AG09309 (cell line): ENCODE measurements around the gene KRTAP12-1.

ENCODE experiments used
- DNase-seq: peaks from one replicate; pipeline ENCODE4 v3.0.0-alpha.2; 2010; ENCODE audit warnings: low read depth
- H3K4me3 ChIP-seq: 2 replicates; pipeline ENCODE4 v1.5.1; 2011; ENCODE audit warnings: mild to moderate bottlenecking, low read depth, low read length, moderate library complexity; ENCODE audit not compliant: control insufficient read depth
- TF ChIP-seq, protein P1 (sequence below): IDR thresholded peaks from 2 replicates; pipeline ENCODE4 v1.5.1; 2011; ENCODE audit warnings: mild to moderate bottlenecking, low read depth, low read length, inconsistent platforms; ENCODE audit not compliant: insufficient read depth, control insufficient read depth; ENCODE audit errors: missing control alignments

KRTAP12-1 gene

DNA sequence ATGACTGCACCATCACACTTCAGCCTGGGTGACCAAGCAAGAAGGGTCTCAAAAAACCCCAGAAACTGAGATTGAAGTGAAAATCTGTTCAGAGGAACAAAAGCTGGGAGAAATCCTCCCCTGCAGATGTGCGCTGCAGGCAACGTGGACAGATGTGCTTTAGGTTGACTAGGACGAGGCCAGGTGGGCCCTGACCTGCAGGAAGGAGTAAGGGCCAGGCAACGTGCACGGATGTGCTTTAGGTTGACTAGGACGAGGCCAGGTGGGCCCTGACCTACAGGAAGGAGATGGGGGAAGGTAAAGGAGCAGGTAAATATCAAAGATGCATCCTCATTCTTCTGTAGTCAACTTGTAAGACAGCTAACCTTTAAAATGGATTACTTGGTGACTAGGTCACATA lies 2.5 kb upstream of the KRTAP12-1 start:
- TF ChIP-seq, protein P1, sequence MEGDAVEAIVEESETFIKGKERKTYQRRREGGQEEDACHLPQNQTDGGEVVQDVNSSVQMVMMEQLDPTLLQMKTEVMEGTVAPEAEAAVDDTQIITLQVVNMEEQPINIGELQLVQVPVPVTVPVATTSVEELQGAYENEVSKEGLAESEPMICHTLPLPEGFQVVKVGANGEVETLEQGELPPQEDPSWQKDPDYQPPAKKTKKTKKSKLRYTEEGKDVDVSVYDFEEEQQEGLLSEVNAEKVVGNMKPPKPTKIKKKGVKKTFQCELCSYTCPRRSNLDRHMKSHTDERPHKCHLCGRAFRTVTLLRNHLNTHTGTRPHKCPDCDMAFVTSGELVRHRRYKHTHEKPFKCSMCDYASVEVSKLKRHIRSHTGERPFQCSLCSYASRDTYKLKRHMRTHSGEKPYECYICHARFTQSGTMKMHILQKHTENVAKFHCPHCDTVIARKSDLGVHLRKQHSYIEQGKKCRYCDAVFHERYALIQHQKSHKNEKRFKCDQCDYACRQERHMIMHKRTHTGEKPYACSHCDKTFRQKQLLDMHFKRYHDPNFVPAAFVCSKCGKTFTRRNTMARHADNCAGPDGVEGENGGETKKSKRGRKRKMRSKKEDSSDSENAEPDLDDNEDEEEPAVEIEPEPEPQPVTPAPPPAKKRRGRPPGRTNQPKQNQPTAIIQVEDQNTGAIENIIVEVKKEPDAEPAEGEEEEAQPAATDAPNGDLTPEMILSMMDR, result no peak
- no peak for DNase-seq
- H3K4me3 ChIP-seq, result no peak overlapping the region

DNA sequence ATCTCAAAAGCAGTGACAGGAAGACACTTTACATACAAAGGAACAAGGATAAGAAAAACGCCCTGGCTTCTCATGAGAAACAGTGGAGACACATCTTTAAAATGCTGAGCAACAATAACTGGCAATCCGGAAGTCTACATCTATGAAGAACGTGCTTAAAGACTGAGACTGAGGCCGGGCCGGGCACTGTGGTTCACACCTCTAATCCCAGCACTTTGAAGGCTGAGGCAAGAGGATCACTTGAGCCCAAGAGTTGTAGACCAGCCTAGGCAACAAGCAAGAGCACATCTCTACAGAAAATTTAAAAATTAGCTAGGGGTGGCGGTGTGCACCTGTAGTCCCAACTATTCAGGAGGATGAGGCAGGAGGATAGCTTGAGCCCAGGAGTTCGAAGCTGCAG lies 2.1 kb upstream of the KRTAP12-1 start:
- no peak for DNase-seq
- H3K4me3 ChIP-seq, result no peak overlapping the region
- TF ChIP-seq, protein P1, result no peak

DNA sequence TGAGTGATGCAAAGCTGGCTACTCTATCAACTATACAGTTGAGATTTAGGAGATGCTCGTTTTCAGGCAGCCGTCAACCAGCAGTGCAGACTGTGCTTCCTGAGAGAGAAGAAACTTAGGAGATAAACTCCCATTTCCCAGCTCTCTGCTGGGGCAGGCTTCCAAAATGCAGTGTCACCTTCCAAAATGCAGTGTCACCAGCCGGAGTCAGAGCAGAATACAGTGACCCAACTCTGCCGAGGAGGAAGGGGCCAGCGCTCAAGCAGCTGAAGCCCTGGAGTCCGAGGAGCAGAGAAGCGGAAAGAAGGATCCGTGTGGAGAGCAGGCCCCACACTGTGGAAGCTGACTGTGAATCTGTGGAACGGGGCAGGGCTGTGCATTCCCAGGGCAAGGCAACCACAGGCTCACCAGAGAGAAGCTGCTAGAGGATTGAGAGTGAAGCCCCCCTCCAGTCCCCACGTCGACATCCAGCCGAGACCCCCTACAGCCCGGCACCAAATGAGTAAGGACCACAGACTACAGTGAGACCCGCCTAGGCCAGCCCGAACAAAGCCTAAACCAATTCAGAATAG lies 703 bp upstream of the KRTAP12-1 start:
- TF ChIP-seq, protein P1, result no peak
- no peak for DNase-seq
- H3K4me3 ChIP-seq, result no peak overlapping the region

DNA sequence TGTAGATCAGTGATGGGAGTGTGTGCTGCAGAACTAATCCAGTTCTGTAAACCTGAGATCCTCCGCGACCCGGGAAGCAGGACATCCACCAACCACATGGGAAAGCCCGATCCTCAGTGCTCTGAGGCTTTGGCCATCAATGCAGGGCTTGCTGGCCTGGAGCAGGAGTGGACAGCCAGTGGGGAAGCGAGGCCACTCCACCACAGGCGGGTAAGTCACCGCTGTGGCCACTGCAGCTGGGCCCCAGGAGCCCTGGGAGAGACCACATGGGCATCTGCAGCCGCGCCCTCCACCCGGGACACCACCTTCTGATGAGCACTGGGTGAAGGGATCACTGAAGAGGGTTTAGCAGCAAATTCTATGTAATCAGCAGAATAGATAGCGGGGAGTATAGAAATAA lies 811 bp downstream of the KRTAP12-1 start:
- no peak for DNase-seq
- TF ChIP-seq, protein P1, result no peak
- H3K4me3 ChIP-seq, result no peak overlapping the region

DNA sequence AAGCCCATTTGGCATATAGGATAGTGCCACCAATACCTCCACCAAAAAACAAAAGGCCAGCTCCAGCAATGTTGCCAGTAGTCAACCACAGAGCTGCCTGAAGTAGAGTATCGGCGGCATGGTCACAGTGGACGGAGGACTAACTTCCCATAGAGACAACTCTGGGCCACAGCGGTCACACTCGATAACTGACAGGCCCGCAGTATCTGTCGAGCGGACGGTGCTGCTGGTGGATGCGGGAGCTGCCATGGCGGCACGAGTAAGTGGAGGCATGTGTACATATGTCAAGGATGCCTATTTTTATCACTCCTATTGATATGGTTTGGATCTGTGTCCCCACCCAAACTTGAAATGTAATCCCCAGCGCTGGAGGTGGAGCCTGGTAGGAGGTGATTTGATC lies 4.1 kb downstream of the KRTAP12-1 start:
- DNase-seq, result no peak
- H3K4me3 ChIP-seq, result no peak overlapping the region
- TF ChIP-seq, protein P1, result no peak

DNA sequence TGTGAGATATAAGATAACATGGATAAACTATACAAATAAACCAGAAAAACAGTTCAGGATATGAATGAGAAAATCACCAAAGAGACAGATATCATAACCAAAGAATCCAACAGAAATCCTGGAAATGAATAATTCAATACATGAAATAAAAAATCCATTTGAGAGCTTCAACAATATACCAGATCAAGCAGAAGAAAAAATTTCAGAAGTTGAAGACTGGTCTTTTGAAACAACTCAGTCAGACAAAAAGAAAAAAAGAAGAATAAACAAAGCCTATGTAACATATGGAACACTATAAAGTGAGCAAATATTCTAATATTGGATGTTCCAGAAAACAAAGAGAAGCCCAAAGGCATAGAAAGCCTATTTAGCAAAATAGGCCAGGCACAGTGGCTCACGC lies 10.1 kb downstream of the KRTAP12-1 start:
- TF ChIP-seq, protein P1, result no peak
- no peak for DNase-seq
- no peak overlapping the region for H3K4me3 ChIP-seq
